LNCaP clone FGC (cell line): ENCODE data around the gene ZMIZ1.

ENCODE experiments used
- DNase-seq: peaks from one replicate; pipeline ENCODE4 v3.0.0-alpha.2; 2011; ENCODE audit warnings: low read depth
- H3K4me3 ChIP-seq: 2 replicates; pipeline ENCODE4 v1.5.1; 2011; ENCODE audit warnings: mild to moderate bottlenecking, low read depth, low read length, control low read depth
- CTCF ChIP-seq: IDR thresholded peaks from 2 replicates; pipeline ENCODE4 v1.5.1; 2012; ENCODE audit warnings: mild to moderate bottlenecking; ENCODE audit not compliant: control insufficient read depth, insufficient read depth; ENCODE audit errors: extremely low read depth

ZMIZ1 gene

GRCh38 chr10:79022565-79023230 is 46.1 kb upstream of the ZMIZ1 start:
- TF ChIP-seq CTCF: no peak
- H3K4me3 ChIP-seq: no peak overlapping the region
- DNase-seq: no peak

GRCh38 chr10:79023240-79024162 is 45.3 kb upstream of the ZMIZ1 start:
- no peak overlapping the region for H3K4me3 ChIP-seq
- no peak for DNase-seq
- TF ChIP-seq CTCF: no peak

GRCh38 chr10:79024296-79024695 is 44.5 kb upstream of the ZMIZ1 start:
- H3K4me3 ChIP-seq: no peak overlapping the region
- no peak for DNase-seq
- TF ChIP-seq CTCF: no peak

GRCh38 chr10:79024720-79025198 is 44.0 kb upstream of the ZMIZ1 start:
- no peak for TF ChIP-seq CTCF
- H3K4me3 ChIP-seq: no peak overlapping the region
- no peak for DNase-seq

GRCh38 chr10:79025199-79025832 is 43.5 kb upstream of the ZMIZ1 start:
- H3K4me3 ChIP-seq: no peak overlapping the region
- TF ChIP-seq CTCF: no peak
- DNase-seq: no peak

GRCh38 chr10:79026341-79026761 is 42.4 kb upstream of the ZMIZ1 start:
- H3K4me3 ChIP-seq: no peak overlapping the region
- no peak for DNase-seq
- no peak for TF ChIP-seq CTCF
